Lung (tissue), 12 donors: ENCODE data around the gene LYST. TPM values are rescaled to one million over a fixed set of nuclear protein-coding genes. Genes with fewer than 3 reads are reported as not detected.

Experiments
- ATAC-seq: fragments of 200-7000 bp; cut with Tn5 transposase; one replicate; pipeline ENCODE4 v1.9.1; 2020; ENCODE audit warnings: moderate number of reproducible peaks; ENCODE audit not compliant: insufficient read depth, low FRiP score
- DNase-seq, 3 donors: peaks; one replicate each; pipeline ENCODE4 v3.0.0-alpha.2; 2013 to 2017
- H3K27ac ChIP-seq, 2 donors: one replicate each; pipeline ENCODE4 v1.5.1; 2013; ENCODE audit warnings: mild to moderate bottlenecking in 2 of 2, moderate library complexity in 2 of 2, control low read depth in 1 of 2, inconsistent platforms in 1 of 2, low read depth in 1 of 2, low read length in 1 of 2
- H3K27me3 ChIP-seq, 3 donors: one replicate each; pipeline ENCODE4 v1.5.1; 2013; ENCODE audit warnings: low read length in 2 of 3; ENCODE audit not compliant: control insufficient read depth in 3 of 3, insufficient read depth in 3 of 3
- H3K36me3 ChIP-seq, 4 donors: one replicate each; pipeline ENCODE4 v1.5.1; 2013; ENCODE audit warnings: low read length in 4 of 4, mild to moderate bottlenecking in 1 of 4, moderate library complexity in 1 of 4; ENCODE audit not compliant: control insufficient read depth in 4 of 4, insufficient read depth in 4 of 4
- H3K4me1 ChIP-seq, 5 donors: one replicate each; pipeline ENCODE4 v1.5.1; 2013; ENCODE audit warnings: low read length in 5 of 5, mild to moderate bottlenecking in 2 of 5, moderate library complexity in 1 of 5; ENCODE audit not compliant: control insufficient read depth in 5 of 5, insufficient read depth in 5 of 5
- H3K4me3 ChIP-seq: one replicate; pipeline ENCODE4 v1.5.1; 2013; ENCODE audit warnings: mild to moderate bottlenecking, control low read depth, moderate library complexity
- H3K9ac ChIP-seq, 2 donors: one replicate each; pipeline ENCODE4 v1.5.1; 2013; ENCODE audit warnings: low read length in 2 of 2, control low read depth in 1 of 2; ENCODE audit not compliant: insufficient read depth in 1 of 2
- H3K9me3 ChIP-seq, 4 donors: one replicate each; pipeline ENCODE4 v1.5.1; 2013; ENCODE audit warnings: low read length in 3 of 4, mild to moderate bottlenecking in 1 of 4, moderate library complexity in 1 of 4; ENCODE audit not compliant: control insufficient read depth in 4 of 4, insufficient read depth in 3 of 4
- CTCF ChIP-seq: IDR thresholded peaks from 2 replicates; pipeline ENCODE4 v1.5.1; 2012; ENCODE audit warnings: mild to moderate bottlenecking; ENCODE audit errors: control extremely low read depth, extremely low read depth
- WGBS, 2 donors: extraction: QIAGEN DNeasy Blood & Tissue Kit; methylation state at CpG; one replicate each; pipeline ENCODE4 v1.1.7; 2013; 5-methylcytosine and 5-hydroxymethylcytosine counted together
- polyA plus RNA-seq, 2 donors: library from polyadenylated mRNA; stranded (reverse); fragments of 200-250 nt; gene quantifications; one replicate each; pipeline ENCODE4 v1.2.1, GENCODE V29; 2013
- total RNA-seq, 2 donors: library from RNA; depleted of rRNA in 1 of 2; stranded (reverse); fragments of >200 nt in 1 of 2; gene quantifications; one replicate each; pipeline ENCODE4 v1.2.1, GENCODE V29; 2014 to 2021
- donor health status: control.
- donor health status: control.
- donor health status: Bipolar disorder and iron deficiency.
- donor health status: healthy.
- donor health status: DM: yes; HTN: yes; CAD: no.

The LYST gene
- total and polyA plus RNA-seq, 4 donors, result 9.8 to 82.7 (median 31.7) TPM

- Histone ChIP-seq H3K27ac (no peak overlapping the region), H3K4me3 (no peak overlapping the region), H3K36me3 (peaks cover 0 to 5% (median 1%) of the 10 kb centered on the region in 4 donors), H3K27me3 (no peaks in the 10 kb centered on the region), H3K4me1 (no peaks in the 10 kb centered on the region), H3K9me3 (no peaks in the 10 kb centered on the region), H3K9ac (no peak overlapping the region)
- DNase-seq (no peak), ATAC-seq (no peak)
- 82 to 93% methylated on average over 5 of the region's 5 CpGs for WGBS, 2 donors
- no peak for TF ChIP-seq CTCF
Measured at GRCh38 chr1:235818632-235819136, 48.0 kb downstream of the LYST start.

- H3K4me1 ChIP-seq, result no peaks in the 10 kb centered on the region
- H3K4me3 ChIP-seq, result no peak overlapping the region
- WGBS, 2 donors, result 81 to 86% methylated on average over 5 of the region's 5 CpGs
- no peak overlapping the region for H3K9ac ChIP-seq
- no peak overlapping the region for H3K27ac ChIP-seq
- H3K36me3 ChIP-seq, result no peaks in the 10 kb centered on the region
- ATAC-seq (no peak), DNase-seq (no peak)
- no peaks in the 10 kb centered on the region for H3K27me3 ChIP-seq
- H3K9me3 ChIP-seq, result no peaks in the 10 kb centered on the region
- no peak for TF ChIP-seq CTCF
Measured at GRCh38 chr1:235817101-235817728, 49.5 kb downstream of the LYST start.

- H3K4me3 ChIP-seq, result no peak overlapping the region
- H3K27ac ChIP-seq, result no peak overlapping the region
- H3K9ac ChIP-seq, result no peak overlapping the region
- H3K27me3 ChIP-seq, result no peaks in the 10 kb centered on the region
- no peak for ATAC-seq
- no peaks in the 10 kb centered on the region for H3K4me1 ChIP-seq
- WGBS, 2 donors, result 81 to 89% methylated on average over 12 of the region's 12 CpGs
- H3K36me3 ChIP-seq, result peaks cover 0 to 18% (median 9%) of the 10 kb centered on the region in 4 donors
- H3K9me3 ChIP-seq, result no peaks in the 10 kb centered on the region
- peak in 2 of 3 donors; percentile 30 to 52 for DNase-seq
- no peak for TF ChIP-seq CTCF
Measured at GRCh38 chr1:235809688-235810397, 56.9 kb downstream of the LYST start.
